GM18858 (cell line): ENCODE data around the gene LRRC41.
"Not testable (repeated sequence)": the region's sequence is repeated elsewhere in the genome, so short reads cannot be mapped to it uniquely, and the experiment has no call there.

ENCODE experiments used
- ATAC-seq: cut with Tn5 transposase; IDR thresholded peaks from one replicate; pipeline ENCODE4 v1.9.1; 2021; ENCODE audit not compliant: unreplicated experiment

LRRC41 gene

GRCh38 chr1:46303038-46303871 is at the start of gene LRRC41, which contains the start of gene UQCRH:
Gene LRRC41 (minus strand): TSS chr1:46303616. CDS start chr1:46303322, 294 bp downstream.
Gene UQCRH (plus strand): TSS chr1:46303698. CDS start chr1:46303767, 69 bp downstream.
- ATAC-seq = peak; percentile 65

GRCh38 chr1:46352363-46352762 is 48.9 kb upstream of the LRRC41 start:
- ATAC-seq = no peak

- no peak for ATAC-seq
Observed at GRCh38 chr1:46345281-46345680, 41.9 kb upstream of the LRRC41 start.

- ATAC-seq = no peak
Observed at GRCh38 chr1:46344481-46344880, 41.1 kb upstream of the LRRC41 start.

- no peak for ATAC-seq
Observed at GRCh38 chr1:46343705-46344104, 40.3 kb upstream of the LRRC41 start.

- no peak for ATAC-seq
Observed at GRCh38 chr1:46343351-46343695, 39.9 kb upstream of the LRRC41 start.

GRCh38 chr1:46342677-46343350 is 39.4 kb upstream of the LRRC41 start:
- ATAC-seq = no peak

- no peak for ATAC-seq
Observed at GRCh38 chr1:46342084-46342656, 38.8 kb upstream of the LRRC41 start.

- no peak for ATAC-seq
Observed at GRCh38 chr1:46341222-46342083, 38.0 kb upstream of the LRRC41 start.

- ATAC-seq = peak; percentile 56
Observed at GRCh38 chr1:46340404-46341221, 37.2 kb upstream of the LRRC41 start, which contains the start of gene NSUN4. Gene NSUN4 (plus strand): TSS chr1:46340807. CDS start chr1:46340827, 20 bp downstream.

- ATAC-seq = not testable (repeated sequence)
Observed at GRCh38 chr1:46337409-46337808, 34.0 kb upstream of the LRRC41 start.

GRCh38 chr1:46335081-46335480 is 31.7 kb upstream of the LRRC41 start:
- ATAC-seq = no peak

GRCh38 chr1:46334030-46334384 is 30.6 kb upstream of the LRRC41 start:
- no peak for ATAC-seq

- peak; percentile 47 for ATAC-seq
Observed at GRCh38 chr1:46333300-46334029, 30.0 kb upstream of the LRRC41 start.

- not testable (repeated sequence) for ATAC-seq
Observed at GRCh38 chr1:46331786-46332540, 28.5 kb upstream of the LRRC41 start.

GRCh38 chr1:46330381-46330780 is 27.0 kb upstream of the LRRC41 start:
- not testable (repeated sequence) for ATAC-seq

- ATAC-seq = not testable (repeated sequence)
Observed at GRCh38 chr1:46329807-46330206, 26.4 kb upstream of the LRRC41 start.

GRCh38 chr1:46328182-46328581 is 24.8 kb upstream of the LRRC41 start:
- ATAC-seq = not testable (repeated sequence)
